GM12878 (cell line): ENCODE data around the gene FCRLB. TPM values are rescaled to one million over a fixed set of nuclear protein-coding genes. Genes with fewer than 3 reads are reported as not detected.

Experiments used
- CBFB ChIP-seq: IDR thresholded peaks from 2 replicates; pipeline ENCODE4 v1.6.1; 2016; ENCODE audit warnings: antibody characterized with exemption, low read depth
- CHD1 ChIP-seq: IDR thresholded peaks from 2 replicates; pipeline ENCODE4 v1.6.1; 2012; ENCODE audit warnings: low read depth, low read length, improper control_type of control experiment
- CHD4 ChIP-seq: fragments of 200-600 bp; sonication (generic); IDR thresholded peaks from 2 replicates; pipeline ENCODE4 v1.6.1; 2016; ENCODE audit warnings: mild to moderate bottlenecking
- CUX1 ChIP-seq: IDR thresholded peaks from 2 replicates; pipeline ENCODE4 v1.6.1; 2012; ENCODE audit warnings: improper control_type of control experiment, low read depth, low read length; ENCODE audit not compliant: insufficient replicate concordance
- EGR1 ChIP-seq, 2 experiments: IDR thresholded peaks; 1 replicate in 1 of 2; 2 replicates in 1 of 2; pipeline ENCODE4 v1.6.1; 2011 to 2012; ENCODE audit warnings: low read depth in 2 of 2, low read length in 2 of 2, borderline replicate concordance in 1 of 2, mild to moderate bottlenecking in 1 of 2, moderate library complexity in 1 of 2
- ELK1 ChIP-seq: IDR thresholded peaks from 2 replicates; pipeline ENCODE4 v1.6.1; 2012; ENCODE audit warnings: low read depth, low read length, improper control_type of control experiment
- EP300 ChIP-seq, 2 experiments: fragments of 150-350 bp in 1 of 2; IDR thresholded peaks; 2 replicates each; pipeline ENCODE4 v1.6.1; 2011 to 2012; ENCODE audit warnings: low read depth in 2 of 2, low read length in 2 of 2, borderline replicate concordance in 1 of 2, improper control_type of control experiment in 1 of 2, inconsistent platforms in 1 of 2; ENCODE audit not compliant: control insufficient read depth in 1 of 2
- FOXK2 ChIP-seq: fragments of 450-650 bp; IDR thresholded peaks from 2 replicates; pipeline ENCODE4 v1.6.1; 2017; ENCODE audit warnings: mild to moderate bottlenecking, moderate library complexity
- GATAD2B ChIP-seq: fragments of 450-650 bp; conservative IDR thresholded peaks from 2 replicates; pipeline ENCODE4 v1.6.1; 2017; ENCODE audit warnings: low read depth, mild to moderate bottlenecking, moderate library complexity
- IRF3 ChIP-seq: fragments of 450-650 bp; IDR thresholded peaks from 2 replicates; pipeline ENCODE4 v1.6.1; 2014; ENCODE audit warnings: mild to moderate bottlenecking
- MEF2A ChIP-seq: IDR thresholded peaks from 2 replicates; pipeline ENCODE4 v1.6.1; 2011; ENCODE audit warnings: low read depth, mild to moderate bottlenecking, low read length, moderate library complexity; ENCODE audit not compliant: insufficient read depth
- MEF2B ChIP-seq: fragments of 450-650 bp; IDR thresholded peaks from 2 replicates; pipeline ENCODE4 v1.6.1; 2018; ENCODE audit warnings: mild to moderate bottlenecking, moderate library complexity; ENCODE audit not compliant: partially characterized antibody, poor library complexity, severe bottlenecking
- NFYB ChIP-seq: IDR thresholded peaks from 2 replicates; pipeline ENCODE4 v1.6.1; 2011; ENCODE audit warnings: low read depth, mild to moderate bottlenecking, low read length, improper control_type of control experiment, moderate library complexity; ENCODE audit not compliant: insufficient read depth
- POLR2A ChIP-seq: IDR thresholded peaks from 2 replicates; pipeline ENCODE4 v1.6.1; 2011; ENCODE audit warnings: low read depth, mild to moderate bottlenecking, low read length
- RB1 ChIP-seq: fragments of 450-650 bp; formaldehyde crosslinking; IDR thresholded peaks from 2 replicates; pipeline ENCODE4 v1.6.1; 2017; ENCODE audit warnings: mild to moderate bottlenecking, borderline replicate concordance
- SMC3 ChIP-seq: IDR thresholded peaks from 2 replicates; pipeline ENCODE4 v1.6.1; 2011; ENCODE audit warnings: low read length, improper control_type of control experiment, borderline replicate concordance
- ZBTB40 ChIP-seq: fragments of 450-650 bp; IDR thresholded peaks from 2 replicates; pipeline ENCODE4 v1.6.1; 2016; ENCODE audit warnings: mild to moderate bottlenecking, moderate library complexity, borderline replicate concordance
- ZNF274 ChIP-seq: IDR thresholded peaks from one replicate; pipeline ENCODE4 v1.8.0; 2011; ENCODE audit not compliant: insufficient read length, insufficient read depth
- polyA plus RNA-seq, 11 experiments: library from polyadenylated mRNA; depleted of rRNA in 4 of 11; unstranded in 6 of 11; stranded (reverse) in 5 of 11; fragments of >200 nt; fragmentation: Nextera tagmentation in 4 of 11; fragmentation: Illumina TruSeq in 1 of 11; extraction: Ambion mirVana in 4 of 11; extraction: Trizol in 1 of 11; gene quantifications; 1 replicate in 1 of 11; 2 replicates in 10 of 11; pipeline versions ENCODE4 v1.2.1 to v1.2.3, GENCODE V29; 2011 to 2016; ENCODE audit warnings: inconsistent platforms in 2 of 11, missing spikeins in 2 of 11, low read depth in 1 of 11
- total RNA-seq, 4 experiments: library from RNA; depleted of rRNA in 3 of 4; stranded (reverse); fragments of >200 nt in 3 of 4; fragmentation: Illumina TruSeq in 1 of 4; extraction: Trizol in 1 of 4; gene quantifications; 2 replicates each; pipeline versions ENCODE4 v1.2.1 to v1.2.3, GENCODE V29; 2013 to 2021

FCRLB gene
- total and polyA plus RNA-seq, 10 of the 15 experiments (the other 5 are each of a cell fraction or from before 2014, with no cell fraction given), result 0.55 to 11.7 (median 5.6) TPM

GRCh38 chr1:161739865-161740566 is 18.7 kb downstream of the FCRLB start (continued):
- peak; percentile 17 for TF ChIP-seq CUX1
- no peak for TF ChIP-seq RB1
- TF ChIP-seq CBFB, result no peak
- TF ChIP-seq POLR2A, result no peak
- TF ChIP-seq MEF2A, result 0 out of 2 replicates have a peak, but pooled peaks have one; percentile 24
- TF ChIP-seq ZBTB40, result no peak
- TF ChIP-seq CHD4, result no peak
- no peak for TF ChIP-seq CHD1
- TF ChIP-seq ZNF274, result no peak
- TF ChIP-seq GATAD2B, result no peak
- no peak for TF ChIP-seq MEF2B
- no peak for TF ChIP-seq IRF3
- no peak for TF ChIP-seq FOXK2
- no peak for TF ChIP-seq NFYB
- TF ChIP-seq EGR1 (IDR thresholded peaks at IDR 0.05; ENCODE audit: borderline replicate concordance in 1 of 2, low read depth in 2 of 2, low read length in 2 of 2), result no peak
- peak in 1 of 2 experiments; percentile 38; a peak in 1 of 4 replicates for TF ChIP-seq EP300 (IDR thresholded peaks at IDR 0.05; ENCODE audit: borderline replicate concordance in 1 of 2, control insufficient read depth in 1 of 2, low read depth in 2 of 2, low read length in 2 of 2)
- no peak for TF ChIP-seq ELK1
- no peak for TF ChIP-seq SMC3
